Measurements from ENCODE around the gene DDX49. TPM values are rescaled to one million over a fixed set of nuclear protein-coding genes. Genes with fewer than 3 reads are reported as not detected.

Gene DDX49
- total and polyA plus RNA-seq, 2 of the 4 experiments (the other 2 are of a cell fraction), result 50.9 to 52.1 TPM

GRCh38 chr19:18895038-18895823, 24.3 kb upstream of the DDX49 start (continued):
- TF ChIP-seq ELK1 (IDR thresholded peaks at IDR 0.05; ENCODE audit: borderline replicate concordance, low read depth, low read length) (no peak), MAFK (IDR thresholded peaks at IDR 0.05; ENCODE audit: low read depth, low read length) (no peak)

GRCh38 chr19:18895824-18896341, 23.6 kb upstream of the DDX49 start, which contains the start of gene CERS1:
TSS of gene CERS1 (minus strand) at chr19:18896158. CDS start at chr19:18896072, 86 bp downstream.
- peak within 1 kb of the TSS; percentile 9; the same call in 1 of the 2 replicates for H3K9ac ChIP-seq (ENCODE audit: low read depth, low read length)
- BruUV-seq (replicated peaks), result no TSS peak
- H3K18ac ChIP-seq (ENCODE audit: low read depth, low read length), result no peak within 1 kb of the TSS
- ChIA-PET CTCF (interaction anchor here (0.9 to 1.3 kb wide), 3 partner anchors 29 to 100 kb away, joined by 3 to 7 read pairs (median 3); no protein-coding TSS in a partner anchor), POLR2A (ENCODE audit: unreplicated experiment) (no interaction called here)
- peaks cover 7% of the 10 kb centered on the region; the same call in 1 of the 2 replicates for H3K27me3 ChIP-seq (ENCODE audit: control insufficient read depth, insufficient read depth, low read length)
- no peak within 1 kb of the TSS for H4K8ac ChIP-seq (ENCODE audit: low read depth in 2 of 2, low read length in 2 of 2)
- H3K4me3 ChIP-seq (ENCODE audit: insufficient read depth, low read depth, low read length), result peak within 1 kb of the TSS; percentile 47
- H2AFZ ChIP-seq (replicated peaks; ENCODE audit: low read length, poor library complexity), result peak within 1 kb of the TSS; percentile 89
- 2% methylated on average over 29 of the region's 89 CpGs; no CpG with 5 or more reads in 1 of the 2 experiments for WGBS, 2 experiments (ENCODE audit: extremely low coverage in 2 of 2, insufficient read length in 1 of 2)
- in situ Hi-C loops (cut with MboI; ENCODE audit: low sequenced_read_pairs) (no loop called here), dilution Hi-C loops (cut with HindIII; ENCODE audit: low sequenced_read_pairs, unreplicated experiment) (no loop called here), intact Hi-C loops (cut with micrococcal nuclease) (loop anchor here (1.0 kb wide), 1 partner anchor 21 kb away; no protein-coding TSS in a partner anchor)
- H4K91ac ChIP-seq (ENCODE audit: insufficient read depth, low read depth, low read length), result no peak within 1 kb of the TSS
- peak within 1 kb of the TSS; percentile 58 for H2AK9ac ChIP-seq (replicated peaks; ENCODE audit: low read depth, low read length, poor library complexity)
- H4K20me1 ChIP-seq (ENCODE audit: insufficient read depth, low read length), result peaks cover 22% of the 10 kb centered on the region
- no peak within 1 kb of the TSS for H2BK120ac ChIP-seq (ENCODE audit: low read depth, low read length)
- no peak for TF ChIP-seq MAFK (IDR thresholded peaks at IDR 0.05; ENCODE audit: low read depth, low read length)
- no peak within 1 kb of the TSS for H3K14ac ChIP-seq (replicated peaks; ENCODE audit: low read depth, low read length)
- H2BK15ac ChIP-seq (ENCODE audit: low read depth, low read length), result no peak within 1 kb of the TSS
- H3K56ac ChIP-seq (ENCODE audit: extremely low read depth, insufficient read depth, low read length), result no peak within 1 kb of the TSS
- H2AK5ac ChIP-seq (ENCODE audit: low read depth, low read length), result no peak within 1 kb of the TSS; the same call in 1 of the 2 replicates
- H2BK5ac ChIP-seq (ENCODE audit: low read depth, low read length, poor library complexity, severe bottlenecking), result no peak within 1 kb of the TSS
- H3K4me1 ChIP-seq (ENCODE audit: control insufficient read depth, insufficient read depth, low read length), result peaks cover 8% of the 10 kb centered on the region; the same call in 1 of the 2 replicates
- H4K5ac ChIP-seq (ENCODE audit: low read depth, low read length), result no peak within 1 kb of the TSS
- DNase-seq (no peak), ATAC-seq (ENCODE audit: low read depth) (peak; percentile 42)
- no peak within 1 kb of the TSS for H3K23ac ChIP-seq (ENCODE audit: low read depth, low read length)
- no peak within 1 kb of the TSS for H3K27ac ChIP-seq (ENCODE audit: insufficient read depth, low read length)
- H3K79me1 ChIP-seq (ENCODE audit: low read depth in 1 of 2, low read length in 2 of 2), result peaks cover 0 to 3% of the 10 kb centered on the region in 2 experiments; a peak in 1 of 4 replicates
- H3K36me3 ChIP-seq (ENCODE audit: control insufficient read depth, insufficient read depth, low read length), result peaks cover 21% of the 10 kb centered on the region
- no peaks in the 10 kb centered on the region for H3K9me3 ChIP-seq (ENCODE audit: control insufficient read depth, insufficient read depth, low read length)
- H3K9me1 ChIP-seq (ENCODE audit: insufficient read depth, low read length), result no peaks in the 10 kb centered on the region
- peak within 1 kb of the TSS; percentile 80 for H3K4me2 ChIP-seq (ENCODE audit: low read depth, low read length)
- H3K4ac ChIP-seq (ENCODE audit: low read depth, low read length), result no peak within 1 kb of the TSS
- H2BK20ac ChIP-seq (ENCODE audit: low read depth, low read length), result no peak within 1 kb of the TSS
